Stimulated activated CD8-positive, alpha-beta memory T cell treated with anti-CD3 and anti-CD28 coated beads, Interleukin-15, amount 100 ng/mL, for 24 hours (primary cell): ENCODE data around the gene ATP11A.

Experiments
- DNase-seq: peaks from one replicate; pipeline ENCODE4 v3.0.0-alpha.2; 2020; ENCODE audit warnings: low read depth

Gene ATP11A

DNA sequence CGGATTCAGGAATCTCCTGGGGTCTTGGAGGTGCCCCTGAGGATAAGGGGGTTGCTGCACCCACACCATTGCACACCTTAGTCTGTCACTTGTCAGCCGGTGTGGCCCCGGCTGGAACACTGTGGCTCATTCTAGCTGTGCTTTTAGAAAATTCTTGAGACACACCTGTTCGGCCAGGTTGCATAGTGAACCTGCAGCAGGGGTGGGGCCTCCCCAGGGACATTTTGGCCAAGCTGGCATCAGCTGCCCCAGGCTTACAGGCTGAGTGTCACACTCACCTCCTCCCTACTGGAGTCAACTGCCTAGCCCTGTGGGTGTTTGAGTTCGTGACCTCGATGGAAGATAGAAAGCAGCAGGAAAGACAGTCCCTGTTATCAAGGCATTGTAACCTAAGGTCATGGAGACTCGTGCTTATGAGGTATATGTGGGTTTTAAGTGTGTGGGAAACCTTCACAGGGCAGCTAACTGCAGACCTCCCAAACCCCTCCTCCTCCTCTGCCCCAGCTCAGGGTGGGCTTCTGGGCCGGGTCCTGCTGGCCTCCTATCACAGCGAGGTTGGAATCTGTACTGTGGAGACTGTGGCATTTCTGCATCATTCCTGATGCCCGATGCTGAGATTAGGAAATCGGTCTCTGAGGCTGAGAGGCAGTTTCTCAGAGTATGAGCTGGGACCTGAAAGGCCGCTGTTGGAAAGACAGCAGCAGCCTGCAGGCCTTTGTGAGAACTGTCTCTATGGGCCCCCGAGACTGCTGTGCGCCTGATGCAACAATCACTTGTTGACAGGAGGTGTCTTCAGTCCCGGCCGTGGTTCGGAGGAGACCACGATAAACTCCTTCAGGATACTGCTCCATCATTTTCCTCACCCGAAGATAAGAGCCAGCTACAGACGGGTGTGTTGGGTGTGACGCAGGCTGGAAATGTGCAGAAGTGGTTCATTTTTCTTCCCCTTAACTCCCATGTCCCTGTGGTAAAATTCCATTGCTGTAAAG is 72.2 kb downstream of the ATP11A start:
- no peak for DNase-seq

DNA sequence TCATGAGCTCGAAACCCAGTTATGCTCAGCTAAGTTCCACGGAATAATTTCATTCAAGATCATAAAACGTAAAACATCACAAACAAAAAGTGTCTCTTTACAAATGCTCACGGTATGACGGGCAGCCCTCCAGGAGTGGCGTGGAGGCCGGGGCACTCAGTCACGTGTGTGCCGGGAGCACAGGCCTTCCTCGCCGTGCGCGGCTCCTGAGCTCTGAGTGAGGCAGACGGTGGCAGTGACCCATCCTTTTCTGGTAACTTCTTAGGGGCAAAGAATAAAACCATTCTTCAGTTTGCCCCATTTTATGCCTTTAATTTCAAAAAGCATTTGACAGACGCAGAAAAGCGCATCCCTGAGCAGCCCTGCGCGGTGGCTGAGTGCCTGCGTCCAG is 72.8 kb downstream of the ATP11A start:
- DNase-seq, result no peak

GRCh38 chr13:112764028-112764427 is 74.2 kb downstream of the ATP11A start:
- no peak for DNase-seq

DNA sequence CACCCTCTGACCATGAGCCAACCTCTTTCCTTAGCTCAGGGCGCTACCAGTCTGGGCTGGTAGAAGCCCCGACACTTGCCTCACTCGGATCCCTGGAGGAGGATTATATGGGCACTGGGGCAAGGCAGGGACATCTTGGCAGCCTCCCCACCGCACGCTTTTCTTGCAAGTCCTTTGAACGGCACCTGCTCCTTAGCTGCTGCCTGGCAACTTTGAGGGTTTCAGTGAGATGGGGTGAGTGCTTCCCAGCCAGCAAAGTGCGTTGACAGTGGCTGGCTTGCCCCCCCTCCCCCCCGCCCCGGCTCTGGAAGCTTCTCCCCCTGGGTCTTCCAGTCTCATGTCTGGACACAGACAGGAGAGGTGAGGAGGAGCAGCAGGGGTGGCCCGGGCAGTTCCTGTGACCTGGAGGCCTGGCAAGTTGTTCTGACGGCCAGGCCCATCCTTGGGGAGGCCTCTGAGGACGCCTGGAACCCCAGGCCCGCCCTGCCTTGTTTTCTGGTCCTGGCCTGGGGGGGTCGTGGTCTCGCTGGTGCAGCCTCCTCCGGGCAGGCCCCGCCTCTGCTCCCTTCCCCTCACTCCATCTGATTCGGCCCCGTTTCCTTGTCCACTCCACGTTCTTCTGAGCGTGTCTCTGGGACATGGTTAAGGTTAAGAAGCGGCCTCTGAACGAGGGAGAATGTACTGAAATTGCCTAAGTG is 75.2 kb downstream of the ATP11A start:
- DNase-seq, result no peak

DNA sequence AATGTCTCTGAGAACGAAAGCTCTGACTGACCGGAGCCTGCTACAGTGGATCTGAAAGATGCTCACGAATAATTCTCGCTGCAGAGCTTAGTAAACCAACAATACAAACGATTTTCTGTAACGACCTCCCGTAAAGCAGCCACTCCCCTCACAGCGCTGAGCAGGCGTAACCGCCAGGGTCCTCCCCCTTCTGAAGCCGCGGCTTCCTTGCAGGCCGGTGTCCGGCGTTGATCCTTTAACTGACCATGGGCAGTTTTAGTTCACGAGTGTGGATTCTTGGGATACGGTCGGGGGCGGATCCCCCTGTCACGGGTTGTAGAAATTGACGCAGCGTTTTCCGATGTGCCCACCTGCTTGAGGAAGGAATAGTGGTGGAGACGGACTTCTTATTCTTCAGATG is 75.9 kb downstream of the ATP11A start:
- DNase-seq, result no peak

- DNase-seq, result no peak
These were observed 76.5 kb downstream of the ATP11A start for GRCh38 chr13:112766336-112766735.

- DNase-seq, result no peak
These were observed 78.0 kb downstream of the ATP11A start for GRCh38 chr13:112767506-112768471.

GRCh38 chr13:112768795-112769481 is 79.1 kb downstream of the ATP11A start:
- no peak for DNase-seq

- no peak for DNase-seq
These were observed 79.8 kb downstream of the ATP11A start for GRCh38 chr13:112769615-112770014.

DNA sequence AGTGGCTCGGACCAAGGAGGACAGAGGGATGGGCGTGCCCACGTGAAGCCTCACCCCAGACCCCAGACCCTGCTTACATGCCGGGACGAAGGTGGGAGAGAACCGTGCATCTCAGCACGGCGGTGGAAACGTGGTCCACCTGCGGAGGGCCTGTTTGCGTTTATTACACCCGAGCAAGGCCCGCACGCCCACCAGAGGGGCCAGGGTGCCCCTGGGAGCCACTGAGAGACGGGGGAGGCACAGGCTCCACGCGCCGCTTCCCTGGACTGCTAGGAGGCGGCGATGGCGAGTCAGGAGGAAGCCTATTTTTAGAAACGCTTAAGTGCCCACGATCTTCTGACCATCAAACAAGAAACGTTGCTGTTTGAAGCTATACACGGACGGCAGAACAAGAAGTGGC is 80.7 kb downstream of the ATP11A start:
- DNase-seq, result no peak

GRCh38 chr13:112771139-112771876 is 81.5 kb downstream of the ATP11A start:
- DNase-seq, result no peak

GRCh38 chr13:112771877-112772538 is 82.2 kb downstream of the ATP11A start:
- DNase-seq, result no peak

- DNase-seq, result no peak
These were observed 82.7 kb downstream of the ATP11A start for GRCh38 chr13:112772539-112772909.

DNA sequence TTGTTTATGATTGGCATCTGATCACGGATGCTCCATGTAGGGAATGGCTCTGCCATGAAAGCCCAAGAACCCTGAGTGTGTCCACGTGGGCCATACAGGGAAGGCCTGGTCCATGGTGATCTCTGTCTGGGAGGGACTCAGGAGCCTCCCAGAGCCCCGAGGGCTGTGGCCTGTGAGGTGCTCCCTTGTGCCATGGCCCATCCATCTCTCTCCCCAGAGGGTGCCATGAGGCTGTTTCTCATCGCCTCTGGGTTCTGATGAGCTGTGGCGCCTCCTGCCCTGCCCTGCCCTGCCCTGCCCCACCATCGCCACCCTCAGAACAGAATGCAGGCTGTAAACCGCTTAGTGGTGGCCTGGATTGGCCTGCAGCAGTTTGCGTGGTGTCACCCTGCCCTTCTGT is 83.1 kb downstream of the ATP11A start:
- no peak for DNase-seq

- no peak for DNase-seq
These were observed 84.0 kb downstream of the ATP11A start for GRCh38 chr13:112773601-112774447.

- DNase-seq, result no peak
These were observed 84.6 kb downstream of the ATP11A start for GRCh38 chr13:112774448-112774792.

DNA sequence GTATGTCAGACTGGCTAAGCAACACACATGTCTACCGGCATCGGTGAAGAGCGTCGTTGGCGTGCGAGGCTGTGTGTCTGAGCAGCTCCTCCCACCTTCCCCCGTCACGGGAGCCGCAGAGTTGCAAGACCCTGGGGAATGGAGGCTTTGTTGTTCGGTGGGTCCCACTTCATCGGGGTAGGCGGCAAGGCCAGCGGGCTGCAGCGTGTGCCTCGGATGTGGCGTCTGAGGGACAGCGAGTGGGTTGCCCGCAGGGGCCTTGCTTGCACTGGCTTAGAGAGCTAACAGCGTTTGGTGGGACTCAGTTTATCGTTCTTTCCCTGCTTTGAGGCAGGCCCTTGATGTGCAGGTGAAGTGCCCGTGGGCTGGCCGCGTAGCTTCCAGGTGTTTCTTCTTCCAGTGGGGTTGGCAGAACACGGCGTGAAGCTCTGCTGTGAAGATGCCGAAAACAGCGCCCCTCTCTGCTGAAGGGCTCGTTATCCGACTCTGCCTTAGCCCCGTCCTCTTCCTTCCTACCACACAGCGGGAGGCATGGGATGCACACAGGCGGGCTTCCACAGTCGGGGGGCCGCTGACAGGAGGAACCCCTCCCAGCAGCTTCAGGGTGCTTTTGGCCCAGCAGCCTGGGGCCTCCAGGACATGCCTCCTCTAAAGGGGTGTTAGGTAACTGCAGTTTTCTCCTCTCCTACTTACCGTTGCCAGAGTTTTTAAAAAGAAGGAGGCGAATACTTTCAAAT is 85.2 kb downstream of the ATP11A start:
- no peak for DNase-seq

GRCh38 chr13:112775791-112776279 is 86.0 kb downstream of the ATP11A start:
- no peak for DNase-seq

DNA sequence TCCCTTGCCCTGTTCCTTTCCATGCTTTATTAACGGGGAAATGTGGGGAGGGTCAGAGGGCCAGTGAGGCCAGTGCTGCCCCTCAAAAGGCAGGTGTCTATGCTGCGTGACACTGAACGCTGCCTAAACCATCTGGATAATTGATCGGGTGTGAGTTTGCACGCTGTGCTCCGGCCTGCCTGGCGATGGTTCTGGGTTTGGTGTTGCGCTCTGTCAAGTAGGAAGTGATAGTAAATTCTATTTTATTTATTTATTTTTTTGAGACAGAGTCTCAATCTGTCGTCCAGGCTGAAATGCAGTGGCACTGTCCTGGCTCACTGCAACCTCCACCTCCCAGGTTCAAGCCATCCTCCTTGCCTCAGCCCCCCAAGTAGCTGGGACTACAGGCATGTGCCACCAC is 86.5 kb downstream of the ATP11A start:
- DNase-seq, result no peak
